HEK293T (cell line): ENCODE measurements around the gene ADAMTS9.

Source experiments
- BHLHE40 ChIP-seq: fragments of 450-650 bp; IDR thresholded peaks from 2 replicates; pipeline ENCODE4 v1.6.1; 2016; ENCODE audit warnings: mild to moderate bottlenecking, moderate library complexity, borderline replicate concordance
- SP1 ChIP-seq: fragments of 450-650 bp; IDR thresholded peaks from 2 replicates; pipeline ENCODE4 v1.6.1; 2017
- TARDBP ChIP-seq: fragments of 450-650 bp; IDR thresholded peaks from 2 replicates; pipeline ENCODE4 v1.6.1; 2016

- TF ChIP-seq TARDBP (no peak), SP1 (no peak), BHLHE40 (no peak)
Observed at GRCh38 chr3:64574194-64574593, 113.6 kb downstream of the ADAMTS9 start.
